B cell (primary cell): ENCODE results near the gene ACSL1. TPM values are rescaled to one million over a fixed set of nuclear protein-coding genes. Genes with fewer than 3 reads are reported as not detected.

Experiments
- ATAC-seq: fragments of 200-7000 bp; cut with Tn5 transposase; one replicate; pipeline ENCODE4 v1.10.0; 2021; ENCODE audit warnings: low read depth, mild to moderate bottlenecking, moderate number of reproducible peaks, moderate library complexity
- CTCF ChIA-PET: fragments of 350-600 bp; sonication (Branson Sonifier 250); formaldehyde crosslinking; loops from one replicate; lab custom pipeline; 2021; ENCODE audit warnings: antibody characterized with exemption, inconsistent platforms; lab: Charles Lee
- POLR2A ChIA-PET: fragments of 350-600 bp; sonication (Branson Sonifier 250); formaldehyde crosslinking; loops from one replicate; lab custom pipeline; 2021; ENCODE audit warnings: antibody characterized with exemption; lab: Charles Lee
- DNase-seq: peaks from one replicate; pipeline ENCODE4 v3.0.0; 2013
- H2AFZ ChIP-seq: 2 replicates; pipeline ENCODE4 v1.6.1; 2012; ENCODE audit warnings: mild to moderate bottlenecking, low read depth, low read length; ENCODE audit not compliant: insufficient read depth, poor library complexity, severe bottlenecking
- H3K27ac ChIP-seq, 2 donors: 1 replicate in 1 of 2; 2 replicates in 1 of 2; pipeline ENCODE4 v1.5.1; 2012 to 2013; ENCODE audit warnings: low read length in 2 of 2, mild to moderate bottlenecking in 2 of 2, moderate library complexity in 1 of 2
- H3K27me3 ChIP-seq, 4 experiments: fragments of 200-600 bp in 1 of 4; sonication (generic) in 1 of 4; replicated peaks in 1 of 4; 1 replicate in 2 of 4; 2 replicates in 2 of 4; pipeline versions ENCODE4 v1.6.1 to v1.7.0; 2013 to 2016; ENCODE audit warnings: low read length in 3 of 4, mild to moderate bottlenecking in 2 of 4, mixed read lengths in 1 of 4, moderate library complexity in 1 of 4; ENCODE audit not compliant: insufficient read depth in 4 of 4, control insufficient read depth in 3 of 4; ENCODE audit errors: control extremely low read depth in 1 of 4
- H3K36me3 ChIP-seq, 2 experiments: replicated peaks in 1 of 2; 1 replicate in 1 of 2; 2 replicates in 1 of 2; pipeline versions ENCODE4 v1.6.1 to v1.7.1; 2013; ENCODE audit warnings: low read length in 1 of 2; ENCODE audit not compliant: insufficient read depth in 2 of 2, control insufficient read depth in 1 of 2; ENCODE audit errors: control extremely low read depth in 1 of 2, extremely low read depth in 1 of 2
- H3K4me1 ChIP-seq, 2 donors: fragments of 200-600 bp in 1 of 2; sonication (generic) in 1 of 2; 1 replicate in 1 of 2; 2 replicates in 1 of 2; pipeline versions ENCODE4 v1.5.1 to v1.6.1; 2013 to 2017; ENCODE audit warnings: low read length in 2 of 2; ENCODE audit not compliant: control insufficient read depth in 2 of 2, insufficient read depth in 2 of 2
- H3K4me2 ChIP-seq: replicated peaks from 2 replicates; pipeline ENCODE3; 2012; ENCODE audit warnings: mild to moderate bottlenecking, low read depth, low read length; ENCODE audit not compliant: poor library complexity, severe bottlenecking
- H3K4me3 ChIP-seq, 5 experiments: fragments of 200-600 bp in 1 of 5; sonication (generic) in 1 of 5; 1 replicate in 3 of 5; 2 replicates in 2 of 5; pipeline versions ENCODE4 v1.5.1 to v1.7.0; 2011 to 2016; ENCODE audit warnings: low read length in 4 of 5, mild to moderate bottlenecking in 4 of 5, low read depth in 2 of 5, control low read depth in 1 of 5, moderate library complexity in 1 of 5; ENCODE audit not compliant: insufficient read depth in 1 of 5; ENCODE audit errors: control extremely low read depth in 1 of 5, extremely low read depth in 1 of 5
- H3K79me2 ChIP-seq: fragments of 200-600 bp; sonication (generic); one replicate; pipeline ENCODE4 v1.6.0; 2016; ENCODE audit warnings: low read length; ENCODE audit not compliant: control insufficient read depth, insufficient read depth
- H3K9ac ChIP-seq: fragments of 200-600 bp; sonication (generic); 2 replicates; pipeline ENCODE4 v1.6.1; 2017; ENCODE audit warnings: mild to moderate bottlenecking, low read length, moderate library complexity
- H3K9me3 ChIP-seq, 3 donors: one replicate each; pipeline versions ENCODE4 v1.6.1 to v1.7.1; 2013; ENCODE audit warnings: low read length in 2 of 3; ENCODE audit not compliant: control insufficient read depth in 2 of 3, insufficient read depth in 1 of 3; ENCODE audit errors: control extremely low read depth in 1 of 3
- H4K20me1 ChIP-seq: 2 replicates; pipeline ENCODE4 v1.6.0; 2012; ENCODE audit warnings: mild to moderate bottlenecking, low read length; ENCODE audit not compliant: insufficient read depth, control insufficient read depth, poor library complexity, severe bottlenecking
- H3K27ac Mint-ChIP-seq: one replicate; pipeline ENCODE4 v1.8.0; 2021; ENCODE audit warnings: mixed read lengths
- H3K27me3 Mint-ChIP-seq: one replicate; pipeline ENCODE4 v1.8.0; 2021; ENCODE audit warnings: mixed read lengths
- H3K4me1 Mint-ChIP-seq: one replicate; pipeline ENCODE4 v1.8.0; 2021; ENCODE audit warnings: mixed read lengths
- H3K4me3 Mint-ChIP-seq: one replicate; pipeline ENCODE4 v1.8.0; 2021; ENCODE audit warnings: mixed read lengths
- H3K9me3 Mint-ChIP-seq: one replicate; pipeline ENCODE4 v1.8.0; 2022; ENCODE audit warnings: mixed read lengths; ENCODE audit not compliant: insufficient read depth
- CTCF ChIP-seq: fragments of 200-600 bp; IDR thresholded peaks from one replicate; pipeline ENCODE4 v1.8.0; 2022; ENCODE audit warnings: antibody characterized with exemption, mild to moderate bottlenecking
- EZH2 ChIP-seq: IDR thresholded peaks from 2 replicates; pipeline ENCODE4 v1.6.1; 2012; ENCODE audit warnings: borderline replicate concordance, low read depth, mild to moderate bottlenecking, moderate library complexity, low read length; ENCODE audit not compliant: insufficient read depth, poor library complexity, severe bottlenecking
- WGBS: methylation state at CpG from one replicate; pipeline ENCODE4 v1.1.5; 2013; ENCODE audit warnings: missing lambda C conversion rate; ENCODE audit not compliant: insufficient coverage; 5-methylcytosine and 5-hydroxymethylcytosine counted together
- intact Hi-C: fragments of 100-400 bp; cut with micrococcal nuclease; formaldehyde crosslinking; loops from one replicate; pipeline ENCODE4 v1.10.0; 2022
- polyA plus RNA-seq: library from polyadenylated mRNA; depleted of rRNA; stranded (reverse); fragments of >200 nt; gene quantifications from 2 replicates; pipeline ENCODE4 v1.2.3, GENCODE V29; 2012
- total RNA-seq, 2 donors: library from RNA; stranded (reverse); fragments of 120-200 nt in 1 of 2; gene quantifications; 1 replicate in 1 of 2; 2 replicates in 1 of 2; pipeline versions ENCODE4 v1.2.3 to v1.2.4, GENCODE V29; 2013 to 2022

Gene ACSL1
- total and polyA plus RNA-seq, 2 donors (not counting 1 experiment from before 2014, with no cell fraction given) = 6.6 to 31.8 TPM

- POLR2A ChIA-PET = no interaction called here
- Histone ChIP-seq H2AFZ (no peak overlapping the region), H3K4me1 (no peaks in the 10 kb centered on the region), H3K4me2 (no peak overlapping the region), H3K4me3 (no peak overlapping the region), H3K27ac (no peak overlapping the region), H3K9me3 (no peaks in the 10 kb centered on the region), H3K9ac (no peak overlapping the region), H4K20me1 (no peaks in the 10 kb centered on the region), H3K27me3 (no peaks in the 10 kb centered on the region), H3K36me3 (peaks cover 0 to 51% of the 10 kb centered on the region in 2 experiments), H3K79me2 (no peaks in the 10 kb centered on the region)
- Mint-ChIP-seq H3K4me1 (no peaks in the 10 kb centered on the region), H3K9me3 (no peaks in the 10 kb centered on the region), H3K27ac (no peak overlapping the region), H3K27me3 (no peaks in the 10 kb centered on the region), H3K4me3 (no peak overlapping the region)
- intact Hi-C loops = no loop called here
- DNase-seq (no peak), ATAC-seq (no peak)
- no peak for TF ChIP-seq CTCF
- TF ChIP-seq EZH2 = no peak
- CTCF ChIA-PET = no interaction called here
- WGBS = 100% methylated on average over 4 of the region's 5 CpGs
Observed at GRCh38 chr4:184768296-184768695, 57.5 kb downstream of the ACSL1 start.

- H3K27ac Mint-ChIP-seq = no peak overlapping the region
- CTCF ChIA-PET = no interaction called here
Observed at GRCh38 chr4:184766446-184766845, 59.3 kb downstream of the ACSL1 start.

More at GRCh38 chr4:184766446-184766845, 59.3 kb downstream of the ACSL1 start:
- Histone ChIP-seq H2AFZ (no peak overlapping the region), H3K36me3 (peaks cover 0 to 60% of the 10 kb centered on the region in 2 experiments), H3K27ac (no peak overlapping the region), H3K9ac (no peak overlapping the region), H3K4me2 (no peak overlapping the region), H3K27me3 (no peaks in the 10 kb centered on the region), H3K9me3 (no peaks in the 10 kb centered on the region), H3K79me2 (no peaks in the 10 kb centered on the region), H3K4me1 (peaks cover 0 to 9% of the 10 kb centered on the region in 2 donors), H3K4me3 (no peak overlapping the region), H4K20me1 (no peaks in the 10 kb centered on the region)
- H3K4me1 Mint-ChIP-seq = peaks cover 6% of the 10 kb centered on the region
- no peaks in the 10 kb centered on the region for H3K27me3 Mint-ChIP-seq
- DNase-seq = no peak
- H3K9me3 Mint-ChIP-seq = no peaks in the 10 kb centered on the region
- WGBS = 99% methylated on average over 8 of the region's 9 CpGs
- no peak for ATAC-seq
- no peak for TF ChIP-seq EZH2
- TF ChIP-seq CTCF = no peak
- no peak overlapping the region for H3K4me3 Mint-ChIP-seq
- POLR2A ChIA-PET = interaction anchor here (0.6 kb wide), 1 partner anchor 16 kb away, joined by 7 read pairs; no protein-coding TSS in a partner anchor
- intact Hi-C loops = no loop called here
